Mesendoderm (in vitro differentiated cells): Measurements from ENCODE around the gene FANCC.

ENCODE experiments used
- DNase-seq: peaks from one replicate; pipeline ENCODE4 v3.0.0; 2013
- H2AK5ac ChIP-seq: 2 replicates; pipeline ENCODE4 v1.6.1; 2013; ENCODE audit warnings: low read length, inconsistent platforms
- H2BK120ac ChIP-seq: 2 replicates; pipeline ENCODE4 v1.6.1; 2013; ENCODE audit warnings: low read depth, mild to moderate bottlenecking, low read length, moderate library complexity, mixed read lengths
- H2BK15ac ChIP-seq: replicated peaks from 2 replicates; pipeline ENCODE4 v1.6.1; 2013; ENCODE audit warnings: low read depth, mild to moderate bottlenecking, moderate library complexity
- H2BK5ac ChIP-seq: 2 replicates; pipeline ENCODE4 v1.6.1; 2013; ENCODE audit warnings: low read length, inconsistent platforms
- H3K18ac ChIP-seq: 2 replicates; pipeline ENCODE4 v1.6.1; 2013; ENCODE audit warnings: mild to moderate bottlenecking, low read length, mixed read lengths
- H3K23ac ChIP-seq: one replicate; pipeline ENCODE4 v1.6.1; 2013; ENCODE audit warnings: low read length
- H3K27ac ChIP-seq: 2 replicates; pipeline ENCODE4 v1.5.1; 2013; ENCODE audit warnings: low read depth, mild to moderate bottlenecking, inconsistent platforms, low read length, moderate library complexity
- H3K27me3 ChIP-seq: 2 replicates; pipeline ENCODE4 v1.6.1; 2013; ENCODE audit warnings: low read length, control low read depth, mild to moderate bottlenecking, inconsistent platforms; ENCODE audit not compliant: insufficient read depth, poor library complexity
- H3K36me3 ChIP-seq: 2 replicates; pipeline ENCODE4 v1.6.1; 2013; ENCODE audit warnings: low read length, inconsistent platforms; ENCODE audit not compliant: control insufficient read depth, insufficient read depth
- H3K4ac ChIP-seq: one replicate; pipeline ENCODE4 v1.6.1; 2013; ENCODE audit warnings: low read depth, mild to moderate bottlenecking, low read length, moderate library complexity
- H3K4me1 ChIP-seq: 2 replicates; pipeline ENCODE4 v1.6.1; 2013; ENCODE audit warnings: low read depth, low read length, inconsistent platforms; ENCODE audit not compliant: control insufficient read depth
- H3K4me2 ChIP-seq: 2 replicates; pipeline ENCODE4 v1.6.1; 2013; ENCODE audit warnings: low read length
- H3K4me3 ChIP-seq: 2 replicates; pipeline ENCODE4 v1.5.1; 2013; ENCODE audit warnings: mild to moderate bottlenecking, low read length
- H3K56ac ChIP-seq: one replicate; pipeline ENCODE4 v1.6.1; 2013; ENCODE audit warnings: low read length
- H3K79me1 ChIP-seq: 2 replicates; pipeline ENCODE4 v1.6.1; 2013; ENCODE audit warnings: low read length, inconsistent platforms
- H3K79me2 ChIP-seq: 2 replicates; pipeline ENCODE4 v1.6.1; 2013; ENCODE audit warnings: mild to moderate bottlenecking, low read length; ENCODE audit not compliant: control insufficient read depth, insufficient read depth
- H3K9ac ChIP-seq: 2 replicates; pipeline ENCODE4 v1.6.1; 2013; ENCODE audit warnings: low read length, inconsistent platforms
- H4K5ac ChIP-seq: one replicate; pipeline ENCODE4 v1.6.1; 2013; ENCODE audit warnings: low read length
- H4K8ac ChIP-seq: one replicate; pipeline ENCODE4 v1.6.1; 2013; ENCODE audit warnings: low read depth, mild to moderate bottlenecking, control low read depth, low read length, moderate library complexity
- WGBS: extraction: QIAGEN DNeasy Blood & Tissue Kit; methylation state at CpG from one replicate; pipeline ENCODE4 v1.1.7; 2013; ENCODE audit warnings: low lambda C conversion rate, missing lambda C conversion rate; ENCODE audit not compliant: insufficient coverage; ENCODE audit errors: extremely low coverage; 5-methylcytosine and 5-hydroxymethylcytosine counted together

FANCC gene

GRCh38 chr9:95062596-95063065 is 254.9 kb downstream of the FANCC start:
- no peak overlapping the region for H2AK5ac ChIP-seq
- H4K5ac ChIP-seq: no peak overlapping the region
- no peaks in the 10 kb centered on the region for H3K36me3 ChIP-seq
- H3K27ac ChIP-seq: no peak overlapping the region
- H3K18ac ChIP-seq: no peak overlapping the region
- H4K8ac ChIP-seq: no peak overlapping the region
- H3K4me2 ChIP-seq: no peak overlapping the region
- no peak overlapping the region for H3K56ac ChIP-seq
- no peak overlapping the region for H3K23ac ChIP-seq
- H2BK120ac ChIP-seq: no peak overlapping the region
- H3K4me1 ChIP-seq: no peaks in the 10 kb centered on the region
- H2BK5ac ChIP-seq: no peak overlapping the region
- peaks cover 4% of the 10 kb centered on the region for H3K79me2 ChIP-seq
- WGBS: no CpG with 5 or more reads among the region's 7 CpGs
- DNase-seq: no peak
- H3K79me1 ChIP-seq: peaks cover 6% of the 10 kb centered on the region
- H3K9ac ChIP-seq: no peak overlapping the region
- no peak overlapping the region for H3K4ac ChIP-seq
- H3K4me3 ChIP-seq: no peak overlapping the region
- no peak overlapping the region for H2BK15ac ChIP-seq
- H3K27me3 ChIP-seq: no peaks in the 10 kb centered on the region

DNA sequence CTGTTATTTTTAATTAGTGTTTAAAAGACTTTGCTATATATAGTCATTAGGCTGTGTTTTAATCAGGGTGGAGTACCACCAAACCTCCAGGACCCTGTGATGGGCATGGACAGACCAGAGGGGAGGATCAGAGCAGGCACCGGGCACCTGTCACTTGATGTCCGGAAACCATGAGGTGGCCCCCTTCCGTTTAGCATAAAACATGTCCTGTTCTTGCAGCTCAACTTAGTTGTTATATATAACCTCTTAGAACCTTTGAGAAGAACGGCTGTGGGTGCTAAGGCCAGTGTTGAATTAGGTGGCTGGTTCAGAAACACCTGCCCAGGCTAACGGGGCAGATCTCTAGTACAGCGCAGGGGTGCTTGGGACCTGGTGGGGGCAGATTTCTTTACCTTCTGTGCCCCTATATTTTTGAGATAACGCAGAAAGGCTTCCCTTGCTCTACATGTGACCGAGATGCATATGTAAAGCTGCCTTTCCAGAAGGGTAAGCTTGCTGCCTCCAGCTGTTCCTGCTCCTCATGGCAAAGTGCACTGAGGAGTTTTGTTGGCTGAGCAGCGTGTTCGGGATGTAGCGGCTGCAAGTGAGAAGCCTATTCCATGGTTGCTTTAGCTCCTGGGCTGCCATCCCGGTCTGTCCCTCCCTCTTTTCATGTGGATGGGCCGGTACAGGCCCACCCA is 255.5 kb downstream of the FANCC start:
- Histone ChIP-seq H4K5ac (no peak overlapping the region), H3K4me2 (no peak overlapping the region), H3K4me3 (no peak overlapping the region), H2BK120ac (no peak overlapping the region), H4K8ac (no peak overlapping the region), H3K4ac (no peak overlapping the region), H2BK15ac (no peak overlapping the region), H2AK5ac (no peak overlapping the region), H3K9ac (no peak overlapping the region), H3K27me3 (no peaks in the 10 kb centered on the region), H3K27ac (no peak overlapping the region), H3K36me3 (no peaks in the 10 kb centered on the region), H3K4me1 (peaks cover 2% of the 10 kb centered on the region), H3K18ac (no peak overlapping the region), H2BK5ac (no peak overlapping the region), H3K79me2 (peaks cover 6% of the 10 kb centered on the region), H3K79me1 (peaks cover 6% of the 10 kb centered on the region), H3K23ac (no peak overlapping the region), H3K56ac (no peak overlapping the region)
- DNase-seq: no peak
- no CpG with 5 or more reads among the region's 13 CpGs for WGBS

DNA sequence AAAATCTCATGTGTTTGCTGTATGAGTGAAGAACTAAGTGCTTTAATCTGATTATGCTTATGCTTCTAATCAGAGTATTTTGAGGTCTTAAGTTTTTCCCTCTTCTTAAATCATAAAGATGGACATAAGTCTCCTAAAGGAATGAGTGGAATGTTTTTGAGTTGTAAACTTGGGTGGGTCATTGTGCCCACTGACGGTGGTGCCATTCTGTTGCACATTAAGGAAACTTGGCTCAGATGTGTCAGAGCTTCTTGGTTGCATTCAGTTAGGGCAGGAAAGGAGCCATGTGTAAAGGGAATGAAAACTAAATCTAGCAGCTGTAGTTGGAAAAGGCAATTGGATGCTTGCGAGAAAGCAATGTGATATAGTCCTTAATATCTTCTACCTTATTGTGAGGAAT is 256.6 kb downstream of the FANCC start:
- no peak for DNase-seq
- H2BK5ac ChIP-seq: no peak overlapping the region
- H3K79me2 ChIP-seq: peaks cover 11% of the 10 kb centered on the region
- H3K36me3 ChIP-seq: no peaks in the 10 kb centered on the region
- peaks cover 11% of the 10 kb centered on the region for H3K4me1 ChIP-seq
- H3K27me3 ChIP-seq: no peaks in the 10 kb centered on the region
- H3K23ac ChIP-seq: no peak overlapping the region
- H3K18ac ChIP-seq: no peak overlapping the region
- no peak overlapping the region for H4K5ac ChIP-seq
- no peak overlapping the region for H3K4ac ChIP-seq
- H2BK120ac ChIP-seq: no peak overlapping the region
- no peak overlapping the region for H3K27ac ChIP-seq
- H2BK15ac ChIP-seq: no peak overlapping the region
- no peak overlapping the region for H4K8ac ChIP-seq
- no peak overlapping the region for H3K4me2 ChIP-seq
- peaks cover 7% of the 10 kb centered on the region for H3K79me1 ChIP-seq
- H3K56ac ChIP-seq: no peak overlapping the region
- H3K4me3 ChIP-seq: no peak overlapping the region
- H2AK5ac ChIP-seq: no peak overlapping the region
- no CpG with 5 or more reads among the region's 2 CpGs for WGBS
- H3K9ac ChIP-seq: no peak overlapping the region

DNA sequence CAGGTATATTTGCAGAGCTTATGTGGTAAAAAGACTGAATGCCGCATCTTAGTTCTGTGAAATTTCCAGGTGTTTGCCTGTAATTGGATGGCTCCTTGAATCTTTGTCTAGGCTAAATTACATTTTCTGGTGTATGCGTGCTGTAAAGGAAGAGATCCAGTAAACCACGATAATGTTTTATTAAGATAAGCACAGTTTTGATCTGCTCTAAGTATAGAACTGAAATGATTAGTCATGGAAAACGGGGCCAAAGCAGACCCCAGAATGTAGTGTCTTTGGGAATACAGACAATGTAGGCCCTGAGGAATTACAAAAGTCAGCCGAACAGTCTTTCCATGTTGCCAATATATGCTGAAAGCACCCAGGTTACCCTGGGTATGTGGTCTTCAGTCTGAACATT is 257.3 kb downstream of the FANCC start:
- Histone ChIP-seq H3K36me3 (no peaks in the 10 kb centered on the region), H3K4me1 (peaks cover 17% of the 10 kb centered on the region), H3K4me3 (no peak overlapping the region), H2BK120ac (no peak overlapping the region), H3K18ac (no peak overlapping the region), H3K4me2 (no peak overlapping the region), H2AK5ac (no peak overlapping the region), H2BK5ac (no peak overlapping the region), H3K79me1 (peaks cover 7% of the 10 kb centered on the region), H3K27me3 (no peaks in the 10 kb centered on the region), H2BK15ac (no peak overlapping the region), H3K4ac (no peak overlapping the region), H3K27ac (no peak overlapping the region), H3K79me2 (peaks cover 13% of the 10 kb centered on the region), H4K8ac (no peak overlapping the region), H4K5ac (no peak overlapping the region), H3K56ac (no peak overlapping the region), H3K23ac (no peak overlapping the region), H3K9ac (no peak overlapping the region)
- WGBS: no CpG with 5 or more reads among the region's 5 CpGs
- no peak for DNase-seq

GRCh38 chr9:95058795-95059386 is 258.6 kb downstream of the FANCC start:
- no peaks in the 10 kb centered on the region for H3K27me3 ChIP-seq
- no peak for DNase-seq
- no CpG with 5 or more reads among the region's 7 CpGs for whole genome bisulfite sequencing
- H3K9ac ChIP-seq: no peak overlapping the region
- no peak overlapping the region for H3K4me2 ChIP-seq
- no peak overlapping the region for H2BK120ac ChIP-seq
- H3K36me3 ChIP-seq: no peaks in the 10 kb centered on the region
- no peak overlapping the region for H3K56ac ChIP-seq
- no peak overlapping the region for H3K4me3 ChIP-seq
- H4K5ac ChIP-seq: no peak overlapping the region
- peaks cover 7% of the 10 kb centered on the region for H3K79me1 ChIP-seq
- H3K27ac ChIP-seq: no peak overlapping the region
- H3K18ac ChIP-seq: no peak overlapping the region
- H2BK5ac ChIP-seq: no peak overlapping the region
- no peak overlapping the region for H3K23ac ChIP-seq
- no peak overlapping the region for H2AK5ac ChIP-seq
- peaks cover 17% of the 10 kb centered on the region for H3K4me1 ChIP-seq
- H3K79me2 ChIP-seq: peaks cover 13% of the 10 kb centered on the region
- H3K4ac ChIP-seq: no peak overlapping the region
- no peak overlapping the region for H4K8ac ChIP-seq
- H2BK15ac ChIP-seq: no peak overlapping the region
